ENCODE measurements around the gene RPL10. TPM values are rescaled to one million over a fixed set of nuclear protein-coding genes. Genes with fewer than 3 reads are reported as not detected.

RPL10 gene
- total and polyA plus RNA-seq, 2 of the 13 experiments (the other 11 are each of a cell fraction or from before 2014, with no cell fraction given) = 2,381 to 4,713 TPM

- TF ChIP-seq ZNF660 (CRISPR knock-in tag; IDR thresholded peaks at IDR 0.05; ENCODE audit: borderline replicate concordance, low read depth) (no peak), FOXO4 (CRISPR knock-in tag; conservative IDR thresholded peaks at IDR 0.05) (no peak), ZNF232 (CRISPR knock-in tag; IDR thresholded peaks at IDR 0.05; ENCODE audit: borderline replicate concordance) (no peak), ZNF101 (CRISPR knock-in tag; IDR thresholded peaks at IDR 0.05; ENCODE audit: borderline replicate concordance, low read depth) (0 out of 2 replicates have a peak, but pooled peaks have one; percentile 6), ZNF782 (CRISPR knock-in tag; IDR thresholded peaks at IDR 0.05; ENCODE audit: borderline replicate concordance) (no peak), ZFP36L1 (CRISPR knock-in tag; IDR thresholded peaks at IDR 0.05) (no peak), STAT6 (CRISPR knock-in tag; IDR thresholded peaks at IDR 0.05; ENCODE audit: borderline replicate concordance) (no peak), SIN3A (IDR thresholded peaks at IDR 0.05; ENCODE audit: borderline replicate concordance, low read depth, low read length) (peak; percentile 16; the same call in 1 of the 2 replicates), NRL (CRISPR knock-in tag; IDR thresholded peaks at IDR 0.05; ENCODE audit: borderline replicate concordance) (no peak), MXD3 (CRISPR knock-in tag; IDR thresholded peaks at IDR 0.05) (no peak), ZNF558 (CRISPR knock-in tag; IDR thresholded peaks at IDR 0.05; ENCODE audit: borderline replicate concordance) (no peak), ZNF687 (CRISPR knock-in tag; IDR thresholded peaks at IDR 0.05) (no peak), NCOA2 (CRISPR knock-in tag; IDR thresholded peaks at IDR 0.05) (no peak), HIVEP1 (CRISPR knock-in tag; IDR thresholded peaks at IDR 0.05) (no peak), ZBTB7A (CRISPR knock-in tag; IDR thresholded peaks at IDR 0.05) (no peak), KDM1A (CRISPR knock-in tag; IDR thresholded peaks at IDR 0.05) (no peak), ZGPAT (CRISPR knock-in tag; IDR thresholded peaks at IDR 0.05) (0 out of 2 replicates have a peak, but pooled peaks have one; percentile 3), ZNF550 (CRISPR knock-in tag; IDR thresholded peaks at IDR 0.05; ENCODE audit: borderline replicate concordance) (no peak)
Observed at GRCh38 chrX:154396973-154397887, 947 bp upstream of the RPL10 start (continued).

Measured in HepG2 (cell line).